SU-DHL-6 (cell line): ENCODE data around the gene RP9.
A peak's percentile ranks its signal among the peaks of the same experiment; 100 is the strongest.
"Not testable (repeated sequence)": the region's sequence is repeated elsewhere in the genome, so short reads cannot be mapped to it uniquely, and the experiment has no call there.

Experiments used
- H2AFZ ChIP-seq: fragments of 200-600 bp; sonication (generic); 2 replicates; pipeline ENCODE4 v1.6.1; 2014; ENCODE audit warnings: low read depth, mild to moderate bottlenecking, moderate library complexity, mixed read lengths, antibody characterized with exemption, low read length; ENCODE audit not compliant: severe bottlenecking
- H3F3A ChIP-seq: fragments of 200-600 bp; shearing (Covaris generic); 2 replicates; pipeline ENCODE4 v1.6.0; 2016; ENCODE audit warnings: antibody characterized with exemption, mild to moderate bottlenecking; ENCODE audit not compliant: insufficient read depth
- H3K27ac ChIP-seq: fragments of 200-600 bp; sonication (generic); 2 replicates; pipeline ENCODE4 v1.5.1; 2016; ENCODE audit warnings: low read depth, mild to moderate bottlenecking, low read length, moderate library complexity, mixed read lengths
- H3K27me3 ChIP-seq: fragments of 200-600 bp; sonication (generic), shearing (Covaris generic); 2 replicates; pipeline ENCODE4 v1.6.0; 2014; ENCODE audit warnings: mild to moderate bottlenecking, low read length
- H3K36me3 ChIP-seq: fragments of 200-600 bp; sonication (generic); 2 replicates; pipeline ENCODE4 v1.6.1; 2014; ENCODE audit warnings: mild to moderate bottlenecking, low read length, mixed read lengths
- H3K4me2 ChIP-seq: fragments of 300-600, 200-600 bp; shearing (Covaris generic), sonication (generic); 2 replicates; pipeline ENCODE4 v1.6.0; 2014; ENCODE audit warnings: low read length, low read depth, mild to moderate bottlenecking; ENCODE audit not compliant: poor library complexity, severe bottlenecking
- H3K4me3 ChIP-seq: fragments of 200-600 bp; sonication (generic); 2 replicates; pipeline ENCODE4 v1.5.1; 2014; ENCODE audit warnings: antibody characterized with exemption, low read length, mild to moderate bottlenecking, mixed read lengths; ENCODE audit not compliant: insufficient read depth, poor library complexity, severe bottlenecking
- H3K79me2 ChIP-seq: fragments of 200-600 bp; sonication (generic); 2 replicates; pipeline ENCODE4 v1.6.1; 2014; ENCODE audit warnings: mild to moderate bottlenecking, low read length, moderate library complexity; ENCODE audit not compliant: insufficient read depth
- H3K9ac ChIP-seq: fragments of 200-600 bp; sonication (generic); 2 replicates; pipeline ENCODE4 v1.7.0; 2014; ENCODE audit warnings: mild to moderate bottlenecking, low read length
- H3K9me2 ChIP-seq: fragments of 200-600 bp; sonication (generic); replicated peaks from 2 replicates; pipeline ENCODE4 v1.6.1; 2014; ENCODE audit warnings: low read length; ENCODE audit not compliant: insufficient read depth
- H3K9me3 ChIP-seq: fragments of 200-600 bp; sonication (generic); 2 replicates; pipeline ENCODE4 v1.6.1; 2014; ENCODE audit warnings: low read length, mixed read lengths; ENCODE audit not compliant: insufficient read depth
- H4K20me1 ChIP-seq: fragments of 200-600 bp; sonication (generic); 2 replicates; pipeline ENCODE4 v1.6.1; 2014; ENCODE audit warnings: low read depth, mild to moderate bottlenecking, antibody characterized with exemption, low read length, moderate library complexity, mixed read lengths
- EZH2phosphoT487 ChIP-seq: fragments of 200-600 bp; sonication (generic), shearing (Covaris generic); conservative IDR thresholded peaks from 2 replicates; pipeline ENCODE4 v1.6.1; 2018; ENCODE audit warnings: mild to moderate bottlenecking, antibody characterized with exemption, low read length, moderate library complexity, mixed read lengths
- TF ChIP-seq, protein P1 (sequence below): fragments of 200-600 bp; sonication (generic); IDR thresholded peaks from one replicate; pipeline ENCODE4 v1.5.1; 2017; ENCODE audit warnings: antibody characterized with exemption, mild to moderate bottlenecking, low read length, moderate library complexity; ENCODE audit not compliant: insufficient read depth, poor library complexity, severe bottlenecking

RP9 gene

DNA sequence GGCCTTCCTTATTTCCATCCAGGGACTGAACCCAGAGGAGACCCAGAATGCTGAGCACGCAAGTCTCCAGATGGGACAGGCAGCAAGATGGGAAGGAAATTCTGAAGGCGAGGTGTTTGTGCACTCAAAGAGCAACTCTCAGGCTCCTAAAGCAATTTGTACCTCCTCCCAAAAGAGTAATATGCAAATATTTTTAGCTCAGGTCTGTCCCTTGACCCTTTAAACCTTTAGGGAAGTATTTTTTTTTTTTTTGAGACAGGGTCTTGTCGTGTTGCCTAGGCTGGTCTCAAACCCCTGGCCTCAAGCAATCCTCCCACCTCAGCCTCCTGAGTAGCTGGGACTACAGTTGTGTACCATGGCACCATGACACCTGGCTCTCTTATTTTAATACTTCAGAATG, 8.4 kb downstream of the RP9 start:
- peaks cover 28% of the 10 kb centered on the region for H3K36me3 ChIP-seq
- H3F3A ChIP-seq: peaks cover 4% of the 10 kb centered on the region; the same call in 1 of the 2 replicates
- no peaks in the 10 kb centered on the region for H3K9me3 ChIP-seq
- peaks cover 19% of the 10 kb centered on the region for H3K79me2 ChIP-seq
- no peak overlapping the region for H3K4me2 ChIP-seq
- H3K9ac ChIP-seq: no peak overlapping the region
- H2AFZ ChIP-seq: no peak overlapping the region
- no peak overlapping the region for H3K27ac ChIP-seq
- H4K20me1 ChIP-seq: no peaks in the 10 kb centered on the region
- no peaks in the 10 kb centered on the region for H3K27me3 ChIP-seq
- H3K4me3 ChIP-seq: no peak overlapping the region
- no peaks in the 10 kb centered on the region for H3K9me2 ChIP-seq
- TF ChIP-seq, protein P1, sequence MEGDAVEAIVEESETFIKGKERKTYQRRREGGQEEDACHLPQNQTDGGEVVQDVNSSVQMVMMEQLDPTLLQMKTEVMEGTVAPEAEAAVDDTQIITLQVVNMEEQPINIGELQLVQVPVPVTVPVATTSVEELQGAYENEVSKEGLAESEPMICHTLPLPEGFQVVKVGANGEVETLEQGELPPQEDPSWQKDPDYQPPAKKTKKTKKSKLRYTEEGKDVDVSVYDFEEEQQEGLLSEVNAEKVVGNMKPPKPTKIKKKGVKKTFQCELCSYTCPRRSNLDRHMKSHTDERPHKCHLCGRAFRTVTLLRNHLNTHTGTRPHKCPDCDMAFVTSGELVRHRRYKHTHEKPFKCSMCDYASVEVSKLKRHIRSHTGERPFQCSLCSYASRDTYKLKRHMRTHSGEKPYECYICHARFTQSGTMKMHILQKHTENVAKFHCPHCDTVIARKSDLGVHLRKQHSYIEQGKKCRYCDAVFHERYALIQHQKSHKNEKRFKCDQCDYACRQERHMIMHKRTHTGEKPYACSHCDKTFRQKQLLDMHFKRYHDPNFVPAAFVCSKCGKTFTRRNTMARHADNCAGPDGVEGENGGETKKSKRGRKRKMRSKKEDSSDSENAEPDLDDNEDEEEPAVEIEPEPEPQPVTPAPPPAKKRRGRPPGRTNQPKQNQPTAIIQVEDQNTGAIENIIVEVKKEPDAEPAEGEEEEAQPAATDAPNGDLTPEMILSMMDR: no peak
- TF ChIP-seq EZH2phosphoT487: no peak

DNA sequence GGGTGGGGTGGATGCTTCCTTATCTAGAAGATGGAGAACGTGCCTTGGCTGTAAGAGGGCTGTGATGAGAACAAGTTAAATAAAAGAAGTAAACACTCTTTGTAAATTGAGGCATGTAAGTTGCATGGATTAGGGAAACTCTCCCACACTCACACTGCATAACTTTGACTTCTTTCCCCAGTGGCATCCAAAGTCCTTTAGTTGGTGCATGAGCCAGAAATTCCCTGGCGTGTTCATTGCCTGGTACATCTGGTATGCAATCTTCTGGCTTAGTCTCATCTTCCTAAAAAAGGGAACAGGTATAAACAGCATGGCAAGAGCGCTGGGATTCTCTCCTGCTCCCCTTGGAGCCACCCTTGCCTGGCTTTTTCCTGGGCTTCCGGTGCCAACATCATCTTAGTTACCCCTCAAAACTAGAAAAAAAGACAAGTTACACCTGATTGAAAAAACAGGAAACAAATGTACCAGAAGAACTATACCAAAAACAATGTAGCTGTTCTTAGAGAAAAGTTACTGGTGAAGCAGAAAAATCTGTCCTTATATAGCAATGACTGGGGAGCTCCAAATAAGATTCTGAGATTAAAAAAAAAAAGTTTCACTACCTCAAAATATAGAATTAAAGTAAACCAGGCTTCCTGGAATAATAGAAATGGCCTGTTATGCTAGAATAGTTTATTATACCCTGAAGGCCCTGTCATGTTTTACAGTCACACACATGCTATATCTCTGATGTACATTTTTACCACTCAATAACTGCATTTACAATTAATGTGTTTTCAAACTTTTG, 9.9 kb downstream of the RP9 start:
- Histone ChIP-seq H3K4me2 (peak overlapping the region; percentile 22), H3K27me3 (no peaks in the 10 kb centered on the region), H2AFZ (no peak overlapping the region), H3K79me2 (peaks cover 6% of the 10 kb centered on the region), H3K9ac (no peak overlapping the region), H3K9me3 (no peaks in the 10 kb centered on the region), H3K4me3 (no peak overlapping the region), H3F3A (peaks cover 4% of the 10 kb centered on the region; the same call in 1 of the 2 replicates), H3K9me2 (no peaks in the 10 kb centered on the region), H4K20me1 (no peaks in the 10 kb centered on the region), H3K27ac (peak overlapping the region; percentile 52), H3K36me3 (peaks cover 31% of the 10 kb centered on the region)
- no peak for TF ChIP-seq EZH2phosphoT487
- TF ChIP-seq, protein P1: no peak

DNA sequence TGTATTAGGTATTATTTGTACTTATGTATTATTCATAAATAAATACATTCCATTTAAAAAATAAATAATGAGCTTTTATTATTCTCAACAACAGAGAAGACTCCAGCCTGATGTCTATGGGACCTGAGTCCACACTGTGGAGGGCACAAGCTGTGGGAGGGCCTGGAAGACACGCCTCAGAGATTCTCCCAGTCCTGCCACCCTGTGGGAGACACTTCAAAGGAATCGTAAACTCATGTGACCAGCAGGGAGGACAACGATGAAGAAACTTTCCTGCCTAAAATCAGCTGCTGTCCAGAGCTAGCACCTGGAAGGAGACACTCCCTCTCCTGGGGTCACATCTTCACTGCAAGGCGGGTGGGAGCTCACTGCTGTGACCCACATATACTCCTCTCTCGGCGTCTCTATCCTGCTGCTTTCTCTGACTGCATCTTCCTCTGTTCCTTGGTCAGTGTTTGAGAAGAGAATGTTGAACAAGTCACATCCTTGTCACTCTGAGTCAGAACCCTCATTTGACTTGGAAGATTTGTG, 14.4 kb downstream of the RP9 start:
- H3K36me3 ChIP-seq: peaks cover 29% of the 10 kb centered on the region
- not testable (repeated sequence) for H3K4me2 ChIP-seq, H3K27me3 ChIP-seq, H3F3A ChIP-seq, H3K9me3 ChIP-seq, H3K9ac ChIP-seq, H3K4me3 ChIP-seq, H3K79me2 ChIP-seq, H3K9me2 ChIP-seq, H3K27ac ChIP-seq, H2AFZ ChIP-seq, H4K20me1 ChIP-seq

DNA sequence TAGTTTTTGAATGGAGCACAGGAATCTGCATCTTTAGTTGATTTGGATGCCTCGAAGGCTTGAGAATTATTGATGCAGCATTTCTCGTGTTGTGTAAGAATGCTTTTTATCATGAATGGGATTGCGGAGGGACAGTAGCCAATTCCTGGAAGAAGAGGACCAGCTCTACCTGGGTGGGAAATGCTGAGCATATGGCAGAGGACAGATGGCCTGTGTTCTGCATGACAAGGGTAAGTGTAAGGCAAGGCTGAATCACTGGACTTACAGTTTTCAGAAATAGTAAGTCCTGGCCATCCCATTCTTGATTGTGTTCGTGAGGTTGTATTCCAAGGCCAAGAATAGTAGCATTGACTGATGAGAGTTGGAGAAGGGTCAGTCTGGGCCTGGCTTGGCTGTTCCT, 15.9 kb downstream of the RP9 start:
- no peaks in the 10 kb centered on the region for H3K79me2 ChIP-seq
- no peak overlapping the region for H3K4me3 ChIP-seq
- H4K20me1 ChIP-seq: no peaks in the 10 kb centered on the region
- no peaks in the 10 kb centered on the region for H3F3A ChIP-seq
- H3K9me2 ChIP-seq: no peaks in the 10 kb centered on the region
- no peaks in the 10 kb centered on the region for H3K9me3 ChIP-seq
- H3K36me3 ChIP-seq: peaks cover 20% of the 10 kb centered on the region
- H3K9ac ChIP-seq: no peak overlapping the region
- no peak overlapping the region for H2AFZ ChIP-seq
- no peak overlapping the region for H3K4me2 ChIP-seq
- TF ChIP-seq, protein P1: no peak
- no peak for TF ChIP-seq EZH2phosphoT487
- H3K27ac ChIP-seq: no peak overlapping the region
- no peaks in the 10 kb centered on the region for H3K27me3 ChIP-seq
